OCI-LY1 (cell line): ENCODE results near the gene RNF207.

Experiments
- CTCF ChIP-seq: fragments of 200-600 bp; sonication (generic), shearing (Covaris generic); IDR thresholded peaks from 2 replicates; pipeline ENCODE4 v1.5.1; 2017; ENCODE audit warnings: mild to moderate bottlenecking, antibody characterized with exemption, low read length, moderate library complexity, mixed read lengths
- EZH2 ChIP-seq: fragments of 200-600 bp; sonication (generic), shearing (Covaris generic); IDR thresholded peaks from 2 replicates; pipeline ENCODE4 v1.8.0; 2017; ENCODE audit warnings: borderline replicate concordance, mixed run types, mild to moderate bottlenecking, antibody characterized with exemption, low read length, moderate library complexity, mixed read lengths

GRCh38 chr1:6243053-6243834 is 37.3 kb downstream of the RNF207 start:
- TF ChIP-seq CTCF: no peak
- TF ChIP-seq EZH2: no peak
